HL-60 (cell line): ENCODE data around the gene CAPG.

ENCODE experiments used
- GABPA ChIP-seq: IDR thresholded peaks from 2 replicates; pipeline ENCODE4 v1.6.1; 2012; ENCODE audit warnings: low read depth
- TF ChIP-seq, protein P1 (sequence below): IDR thresholded peaks from one replicate; pipeline ENCODE4 v1.5.1; 2011; ENCODE audit warnings: low read length, control low read depth, inconsistent platforms; ENCODE audit not compliant: insufficient read depth

DNA sequence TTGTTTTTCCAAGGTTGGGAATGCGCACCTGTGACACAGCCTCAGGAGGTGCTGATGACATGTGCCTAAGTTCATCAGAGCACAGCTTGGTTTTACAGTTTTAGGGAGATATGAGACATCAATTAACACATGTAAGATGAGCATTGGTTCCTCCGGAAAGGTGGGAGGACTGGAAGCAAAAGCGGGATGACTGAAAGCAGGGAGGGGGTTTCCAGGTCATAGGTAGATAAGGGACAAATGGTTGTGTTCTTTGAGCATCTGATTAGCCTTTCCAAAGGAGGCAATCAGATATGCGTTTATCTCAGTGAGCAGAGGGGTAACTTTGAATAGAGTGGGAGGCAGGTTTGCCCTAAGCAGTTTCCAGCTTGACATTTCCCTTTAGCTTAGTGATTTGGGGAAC lies 26.3 kb downstream of the CAPG start:
- TF ChIP-seq, protein P1, sequence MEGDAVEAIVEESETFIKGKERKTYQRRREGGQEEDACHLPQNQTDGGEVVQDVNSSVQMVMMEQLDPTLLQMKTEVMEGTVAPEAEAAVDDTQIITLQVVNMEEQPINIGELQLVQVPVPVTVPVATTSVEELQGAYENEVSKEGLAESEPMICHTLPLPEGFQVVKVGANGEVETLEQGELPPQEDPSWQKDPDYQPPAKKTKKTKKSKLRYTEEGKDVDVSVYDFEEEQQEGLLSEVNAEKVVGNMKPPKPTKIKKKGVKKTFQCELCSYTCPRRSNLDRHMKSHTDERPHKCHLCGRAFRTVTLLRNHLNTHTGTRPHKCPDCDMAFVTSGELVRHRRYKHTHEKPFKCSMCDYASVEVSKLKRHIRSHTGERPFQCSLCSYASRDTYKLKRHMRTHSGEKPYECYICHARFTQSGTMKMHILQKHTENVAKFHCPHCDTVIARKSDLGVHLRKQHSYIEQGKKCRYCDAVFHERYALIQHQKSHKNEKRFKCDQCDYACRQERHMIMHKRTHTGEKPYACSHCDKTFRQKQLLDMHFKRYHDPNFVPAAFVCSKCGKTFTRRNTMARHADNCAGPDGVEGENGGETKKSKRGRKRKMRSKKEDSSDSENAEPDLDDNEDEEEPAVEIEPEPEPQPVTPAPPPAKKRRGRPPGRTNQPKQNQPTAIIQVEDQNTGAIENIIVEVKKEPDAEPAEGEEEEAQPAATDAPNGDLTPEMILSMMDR, result no peak
- TF ChIP-seq GABPA, result no peak
